HG02870 (cell line): Measurements from ENCODE around the gene SEZ6.

ENCODE experiments used
- ATAC-seq: cut with Tn5 transposase; IDR thresholded peaks from one replicate; pipeline ENCODE4 v1.9.1; 2021; ENCODE audit warnings: mild to moderate bottlenecking, moderate library complexity; ENCODE audit not compliant: unreplicated experiment

Gene SEZ6

GRCh38 chr17:29005936-29006511, at the start of gene SEZ6:
Gene SEZ6 (minus strand): TSS chr17:29006033. CDS start chr17:29005869, 164 bp downstream.
- no peak for ATAC-seq

GRCh38 chr17:29054835-29055234, 49.0 kb upstream of the SEZ6 start:
- no peak for ATAC-seq

- no peak for ATAC-seq
Measured at GRCh38 chr17:29051731-29052130, 45.9 kb upstream of the SEZ6 start.

GRCh38 chr17:29051194-29051593, 45.4 kb upstream of the SEZ6 start:
- ATAC-seq, result no peak

- no peak for ATAC-seq
Measured at GRCh38 chr17:29050176-29050575, 44.3 kb upstream of the SEZ6 start.

GRCh38 chr17:29049541-29050145, 43.8 kb upstream of the SEZ6 start:
- ATAC-seq, result no peak

GRCh38 chr17:29048440-29049368, 42.9 kb upstream of the SEZ6 start:
- ATAC-seq, result no peak

- ATAC-seq, result no peak
Measured at GRCh38 chr17:29046473-29046839, 40.6 kb upstream of the SEZ6 start.

GRCh38 chr17:29045734-29046472, 40.1 kb upstream of the SEZ6 start:
- no peak for ATAC-seq

- ATAC-seq, result no peak
Measured at GRCh38 chr17:29045026-29045425, 39.2 kb upstream of the SEZ6 start.

- ATAC-seq, result no peak
Measured at GRCh38 chr17:29043539-29044145, 37.8 kb upstream of the SEZ6 start.

GRCh38 chr17:29042679-29043538, 37.1 kb upstream of the SEZ6 start, which contains the start of gene PIPOX:
Gene PIPOX (plus strand): TSS chr17:29043141. CDS start chr17:29043226, 85 bp downstream.
- ATAC-seq, result no peak

- no peak for ATAC-seq
Measured at GRCh38 chr17:29042026-29042678, 36.3 kb upstream of the SEZ6 start.

- ATAC-seq, result no peak
Measured at GRCh38 chr17:29041571-29041970, 35.7 kb upstream of the SEZ6 start.

- no peak for ATAC-seq
Measured at GRCh38 chr17:29041091-29041490, 35.3 kb upstream of the SEZ6 start.

- no peak for ATAC-seq
Measured at GRCh38 chr17:29039764-29040598, 34.1 kb upstream of the SEZ6 start.

GRCh38 chr17:29038085-29038795, 32.4 kb upstream of the SEZ6 start:
- ATAC-seq, result no peak

GRCh38 chr17:29037739-29038084, 31.9 kb upstream of the SEZ6 start:
- ATAC-seq, result no peak
